Osteocyte (in vitro differentiated cells): ENCODE results near the gene TCP11. TPM values are rescaled to one million over a fixed set of nuclear protein-coding genes. Genes with fewer than 3 reads are reported as not detected.

Source experiments
- DNase-seq: peaks from one replicate; pipeline ENCODE4 v3.0.0; 2021; ENCODE audit warnings: mixed read lengths; ENCODE audit not compliant: unreplicated experiment; ENCODE audit errors: extremely low spot score
- H3K27ac Mint-ChIP-seq: one replicate; pipeline ENCODE4 v1.8.0; 2021; ENCODE audit warnings: mild to moderate bottlenecking, mixed read lengths; ENCODE audit not compliant: unreplicated experiment
- H3K27me3 Mint-ChIP-seq: one replicate; pipeline ENCODE4 v1.8.0; 2021; ENCODE audit warnings: mixed read lengths; ENCODE audit not compliant: unreplicated experiment
- H3K36me3 Mint-ChIP-seq: one replicate; pipeline ENCODE4 v1.8.0; 2021; ENCODE audit warnings: mixed read lengths; ENCODE audit not compliant: unreplicated experiment
- H3K4me1 Mint-ChIP-seq: one replicate; pipeline ENCODE4 v1.8.0; 2021; ENCODE audit warnings: mixed read lengths; ENCODE audit not compliant: unreplicated experiment
- H3K4me3 Mint-ChIP-seq: one replicate; pipeline ENCODE4 v1.8.0; 2021; ENCODE audit warnings: mild to moderate bottlenecking, moderate library complexity, mixed read lengths; ENCODE audit not compliant: unreplicated experiment
- H3K9me3 Mint-ChIP-seq: one replicate; pipeline ENCODE4 v1.8.0; 2021; ENCODE audit warnings: mixed read lengths; ENCODE audit not compliant: unreplicated experiment
- CTCF ChIP-seq: fragments of 200-600 bp; sonication (generic); IDR thresholded peaks from 2 replicates; pipeline ENCODE4 v1.5.0; 2021; ENCODE audit warnings: antibody characterized with exemption, mild to moderate bottlenecking, moderate library complexity
- total RNA-seq: library from RNA; stranded (reverse); gene quantifications from 2 replicates; pipeline ENCODE4 v1.2.1, GENCODE V29; 2021

The TCP11 gene
- total RNA-seq, 1 donor from 2014 or later: 0.43 TPM

GRCh38 chr6:35096129-35096862 lies 44.8 kb downstream of the TCP11 start:
- H3K9me3 Mint-ChIP-seq: no peaks in the 10 kb centered on the region
- no peak overlapping the region for H3K4me3 Mint-ChIP-seq
- no peak for DNase-seq
- peaks cover 2% of the 10 kb centered on the region for H3K36me3 Mint-ChIP-seq
- peak overlapping the region; percentile 74 for H3K27ac Mint-ChIP-seq
- TF ChIP-seq CTCF: no peak
- no peaks in the 10 kb centered on the region for H3K27me3 Mint-ChIP-seq
- H3K4me1 Mint-ChIP-seq: peaks cover 57% of the 10 kb centered on the region

DNA sequence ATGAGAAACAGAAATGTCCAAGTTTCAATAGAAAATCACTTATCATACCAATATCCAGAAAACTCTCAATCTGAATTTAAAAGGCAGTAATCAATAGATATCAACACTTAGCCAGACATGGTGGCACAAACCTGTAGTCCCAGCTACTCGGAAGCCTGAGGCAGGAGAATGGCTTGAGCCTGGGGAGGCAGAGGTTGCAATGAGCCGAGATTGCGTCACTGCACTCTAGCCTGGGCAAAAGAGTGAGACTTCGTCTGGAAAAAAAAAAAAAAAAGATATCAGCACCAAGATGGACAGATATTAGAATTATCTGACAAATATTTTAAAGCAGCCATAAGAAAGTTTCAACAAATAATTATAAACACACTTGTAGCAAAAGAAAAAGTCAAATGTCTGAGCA lies 47.0 kb downstream of the TCP11 start:
- peaks cover 15% of the 10 kb centered on the region for H3K36me3 Mint-ChIP-seq
- H3K9me3 Mint-ChIP-seq: no peaks in the 10 kb centered on the region
- H3K4me1 Mint-ChIP-seq: peaks cover 74% of the 10 kb centered on the region
- no peaks in the 10 kb centered on the region for H3K27me3 Mint-ChIP-seq
- no peak overlapping the region for H3K27ac Mint-ChIP-seq
- TF ChIP-seq CTCF: no peak
- DNase-seq: no peak
- H3K4me3 Mint-ChIP-seq: no peak overlapping the region

GRCh38 chr6:35093783-35094182 lies 47.4 kb downstream of the TCP11 start:
- no peak overlapping the region for H3K27ac Mint-ChIP-seq
- no peak for TF ChIP-seq CTCF

DNA sequence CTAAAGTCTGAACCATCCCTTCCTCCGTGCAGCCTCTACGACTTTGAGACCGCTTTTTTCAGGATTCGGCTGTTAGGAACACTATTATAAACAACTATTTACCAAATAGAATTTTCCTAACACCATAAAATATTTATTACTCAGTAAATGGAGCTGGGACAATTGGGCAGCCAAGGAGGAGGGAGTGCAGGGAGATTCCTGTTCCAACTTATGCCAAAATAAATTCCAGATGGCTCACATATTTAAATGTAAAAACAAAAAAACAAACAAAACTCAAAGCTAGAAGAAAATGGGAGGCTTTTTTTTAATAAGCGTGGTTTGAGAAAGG lies 48.1 kb downstream of the TCP11 start:
- Mint-ChIP-seq H3K27me3 (no peaks in the 10 kb centered on the region), H3K36me3 (peaks cover 16% of the 10 kb centered on the region), H3K27ac (peak overlapping the region; percentile 64), H3K9me3 (no peaks in the 10 kb centered on the region), H3K4me3 (no peak overlapping the region), H3K4me1 (peaks cover 79% of the 10 kb centered on the region)
- TF ChIP-seq CTCF: no peak
- no peak for DNase-seq

More at GRCh38 chr6:35093783-35094182, 47.4 kb downstream of the TCP11 start:
- Mint-ChIP-seq H3K4me1 (peaks cover 77% of the 10 kb centered on the region), H3K4me3 (no peak overlapping the region), H3K36me3 (peaks cover 15% of the 10 kb centered on the region), H3K27me3 (no peaks in the 10 kb centered on the region), H3K9me3 (no peaks in the 10 kb centered on the region)
- no peak for DNase-seq

- peak; percentile 48 for DNase-seq
- Mint-ChIP-seq H3K4me3 (no peak overlapping the region), H3K9me3 (no peaks in the 10 kb centered on the region), H3K27me3 (no peaks in the 10 kb centered on the region), H3K36me3 (peaks cover 20% of the 10 kb centered on the region), H3K4me1 (peaks cover 79% of the 10 kb centered on the region), H3K27ac (peak overlapping the region; percentile 64)
- TF ChIP-seq CTCF: no peak
Measured at GRCh38 chr6:35092362-35093117, 48.6 kb downstream of the TCP11 start.
